GM12891 (cell line): ENCODE data around the gene NRXN3.

Experiments
- PAX5 ChIP-seq: IDR thresholded peaks from 2 replicates; pipeline ENCODE4 v1.6.1; 2011; ENCODE audit warnings: low read length, moderate library complexity, mild to moderate bottlenecking; ENCODE audit not compliant: insufficient read depth, severe bottlenecking
- POLR2A ChIP-seq: IDR thresholded peaks from 2 replicates; pipeline ENCODE4 v1.6.1; 2011; ENCODE audit warnings: low read depth, low read length, control low read depth
- POLR2AphosphoS5 ChIP-seq: IDR thresholded peaks from 2 replicates; pipeline ENCODE4 v1.6.1; 2011; ENCODE audit warnings: low read depth, low read length, control low read depth
- POU2F2 ChIP-seq: IDR thresholded peaks from 2 replicates; pipeline ENCODE4 v1.6.1; 2011; ENCODE audit warnings: low read depth, mild to moderate bottlenecking, control low read depth, low read length, moderate library complexity
- TAF1 ChIP-seq: IDR thresholded peaks from 2 replicates; pipeline ENCODE4 v1.6.1; 2011; ENCODE audit warnings: low read depth, low read length, control low read depth

DNA sequence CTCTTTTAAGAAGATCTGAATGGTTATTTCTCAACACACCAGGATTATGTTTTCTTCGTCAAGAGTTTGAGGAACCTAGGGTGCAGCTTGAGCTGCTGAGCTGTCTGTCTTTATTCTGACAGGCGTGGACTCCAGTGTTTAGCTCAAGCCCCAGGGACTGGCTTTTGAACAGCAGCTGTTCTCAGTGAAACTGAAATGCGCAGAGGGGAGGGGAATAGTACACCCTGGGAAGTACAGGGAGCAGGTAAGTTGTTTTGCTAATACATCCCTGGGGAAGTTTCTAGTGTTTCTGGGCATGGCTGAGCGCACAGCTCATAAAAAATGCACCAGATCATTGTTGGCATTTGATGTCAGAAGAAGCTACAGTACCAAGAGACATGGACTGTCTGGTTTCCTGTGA is 1381.3 kb downstream of the NRXN3 start:
- TF ChIP-seq POLR2A (no peak), POLR2AphosphoS5 (no peak), TAF1 (no peak), PAX5 (no peak), POU2F2 (no peak)
